Left renal cortex interstitium (tissue), 4 donors: Measurements from ENCODE around the gene CCDC85B. TPM values are rescaled to one million over a fixed set of nuclear protein-coding genes. Genes with fewer than 3 reads are reported as not detected.
"Not testable (repeated sequence)": the region's sequence is repeated elsewhere in the genome, so short reads cannot be mapped to it uniquely, and the experiment has no call there.

Experiments
- DNase-seq, 4 donors: peaks; one replicate each; pipeline ENCODE4 v3.0.0-alpha.2; 2013; ENCODE audit warnings: low read depth in 4 of 4, low spot score in 2 of 4, missing footprints in 1 of 4
- polyA plus RNA-seq, 4 donors: library from polyadenylated mRNA; unstranded; fragments of 120-200 nt; gene quantifications; one replicate each; pipeline ENCODE4 v1.2.1, GENCODE V29; 2013; ENCODE audit not compliant: insufficient read length in 4 of 4

CCDC85B gene
- polyA plus RNA-seq, 4 donors: 7.6 to 19.9 (median 11.7) TPM

DNA sequence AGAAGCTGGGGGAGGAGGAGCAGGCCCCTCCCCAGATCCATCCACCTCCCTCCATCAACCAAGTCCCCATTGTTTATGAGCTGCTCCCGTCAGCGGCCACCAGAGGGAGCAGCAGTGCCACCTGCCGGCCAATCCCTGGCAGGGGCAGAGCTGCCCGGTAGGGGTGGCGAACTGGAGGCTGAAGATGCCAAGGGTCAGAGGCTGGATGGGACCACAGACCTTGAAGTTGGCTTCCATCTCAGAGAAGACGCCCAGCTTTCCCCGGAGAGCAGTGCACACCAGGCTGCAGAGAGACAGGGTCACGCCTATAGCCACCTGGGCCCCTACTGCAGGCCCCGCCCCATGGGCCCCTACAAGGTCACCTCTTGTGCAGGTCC lies 5.8 kb upstream of the CCDC85B start:
- no peak for DNase-seq

DNA sequence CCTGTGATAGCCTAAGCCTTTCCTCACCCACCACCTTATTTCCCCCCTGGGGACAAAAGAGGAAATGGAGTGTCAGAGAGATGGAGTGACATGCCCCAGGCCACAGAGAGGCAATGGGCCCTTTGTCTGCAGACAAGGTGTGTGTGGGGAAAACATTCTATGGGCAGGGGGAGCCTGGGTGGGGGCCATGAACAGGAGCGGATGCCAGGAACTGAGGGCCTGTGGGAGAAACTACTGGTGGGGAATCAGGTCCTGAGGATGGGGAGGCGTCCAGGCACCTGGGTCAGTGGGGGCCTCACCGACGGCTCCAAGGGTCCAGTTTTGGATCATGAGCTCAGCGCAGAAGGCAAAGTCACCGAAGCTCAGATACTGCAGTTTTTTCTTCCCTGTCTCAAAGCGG lies 5.2 kb upstream of the CCDC85B start:
- DNase-seq: no peak

DNA sequence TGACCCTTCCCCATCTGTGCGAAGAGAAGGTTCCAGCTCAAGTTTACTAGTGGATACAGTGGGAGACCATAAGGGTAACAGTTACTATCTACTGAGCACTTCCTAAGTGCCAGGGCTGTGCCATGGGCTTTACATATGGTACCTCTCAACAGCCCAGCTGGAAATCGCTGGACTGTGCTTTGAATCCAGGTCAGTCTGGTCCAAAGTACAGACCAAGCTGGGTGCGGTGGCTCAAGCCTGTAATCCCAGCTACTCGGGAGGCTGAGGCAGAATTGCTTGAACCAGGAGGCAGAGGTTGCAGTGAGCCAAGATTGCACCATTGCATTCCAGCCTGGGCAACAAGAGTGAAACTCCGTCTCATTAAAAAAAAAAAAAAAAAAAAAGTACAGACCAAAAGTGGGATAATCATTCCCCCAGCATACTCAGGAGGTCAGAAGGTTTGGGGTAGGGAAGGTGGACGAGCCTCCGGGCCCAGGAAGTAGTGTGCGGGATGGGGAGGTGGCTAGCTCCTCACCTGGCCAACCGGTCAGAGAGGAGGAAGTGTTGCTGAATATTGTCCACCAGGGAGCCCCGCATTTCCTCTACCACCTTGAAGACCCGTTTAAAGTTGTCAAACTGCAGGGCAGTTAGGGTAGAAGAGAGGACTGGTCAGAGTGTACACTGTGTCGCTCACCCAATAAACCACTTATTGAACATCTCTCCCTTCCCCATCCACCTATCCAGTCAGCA lies 4.5 kb upstream of the CCDC85B start:
- DNase-seq: no peak

DNA sequence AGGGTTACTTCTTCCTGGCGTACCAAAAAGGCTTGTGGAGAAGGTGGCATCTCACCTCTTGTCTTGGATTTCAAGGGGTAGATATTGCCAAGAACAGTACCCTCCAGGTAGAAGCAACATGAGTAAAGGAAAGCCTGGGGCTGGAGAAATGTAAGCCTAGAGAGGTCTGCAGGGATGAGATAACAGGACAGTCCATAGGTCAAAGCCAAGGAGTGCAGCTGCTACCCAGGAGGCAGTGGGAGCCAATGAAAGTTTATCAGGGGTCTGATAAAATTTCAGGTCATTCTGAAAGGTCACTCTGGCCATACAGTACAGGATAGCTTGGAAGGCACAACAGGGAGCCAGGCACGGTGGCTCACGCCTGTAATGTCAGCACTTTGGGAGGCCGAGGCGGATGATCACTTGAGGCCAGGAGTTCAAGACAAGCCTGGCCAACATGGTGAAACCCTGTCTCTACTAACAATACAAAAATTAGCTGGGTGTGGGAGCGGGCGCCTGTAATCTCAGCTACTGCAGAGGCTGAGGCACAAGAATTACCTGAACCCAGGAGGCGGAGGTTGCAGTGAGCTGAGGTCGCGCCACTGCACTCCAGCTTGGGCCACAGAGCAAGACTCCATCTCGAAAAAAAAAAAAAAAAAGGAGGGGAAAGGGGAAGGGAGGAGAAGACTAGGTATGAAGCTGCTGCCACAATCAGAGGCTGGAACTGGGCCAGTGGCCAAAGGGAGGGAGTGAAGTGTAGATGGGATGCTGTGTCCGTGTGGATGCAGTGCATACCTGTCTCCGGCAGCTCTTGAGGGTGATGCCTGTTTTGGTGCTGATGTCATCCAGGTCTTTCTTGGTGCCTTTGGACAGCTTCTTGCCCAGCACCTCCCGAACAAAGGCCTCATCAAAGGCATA lies 3.4 kb upstream of the CCDC85B start:
- DNase-seq: no peak

DNA sequence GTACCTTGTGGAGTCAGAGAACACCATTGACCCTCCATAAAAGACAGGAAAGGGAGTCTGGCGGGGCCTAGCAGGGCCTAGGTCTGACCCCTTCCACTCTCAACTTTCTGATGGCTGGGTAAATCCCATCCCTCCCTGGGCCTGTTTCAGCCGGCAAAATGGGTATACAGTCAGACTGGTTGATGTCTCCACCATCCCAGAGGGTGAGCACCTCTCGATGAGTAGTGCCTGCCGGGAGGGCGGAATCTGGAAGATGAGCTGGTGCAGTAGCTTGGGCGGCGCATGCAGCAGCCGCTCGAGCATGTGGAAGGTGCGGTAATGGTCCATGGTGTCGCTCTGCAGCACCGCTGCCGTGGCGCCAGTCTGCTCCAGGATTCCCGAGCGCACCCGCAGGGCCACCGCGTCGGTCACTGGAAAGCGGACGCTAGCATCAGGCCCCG lies 2.7 kb upstream of the CCDC85B start:
- DNase-seq: no peak

DNA sequence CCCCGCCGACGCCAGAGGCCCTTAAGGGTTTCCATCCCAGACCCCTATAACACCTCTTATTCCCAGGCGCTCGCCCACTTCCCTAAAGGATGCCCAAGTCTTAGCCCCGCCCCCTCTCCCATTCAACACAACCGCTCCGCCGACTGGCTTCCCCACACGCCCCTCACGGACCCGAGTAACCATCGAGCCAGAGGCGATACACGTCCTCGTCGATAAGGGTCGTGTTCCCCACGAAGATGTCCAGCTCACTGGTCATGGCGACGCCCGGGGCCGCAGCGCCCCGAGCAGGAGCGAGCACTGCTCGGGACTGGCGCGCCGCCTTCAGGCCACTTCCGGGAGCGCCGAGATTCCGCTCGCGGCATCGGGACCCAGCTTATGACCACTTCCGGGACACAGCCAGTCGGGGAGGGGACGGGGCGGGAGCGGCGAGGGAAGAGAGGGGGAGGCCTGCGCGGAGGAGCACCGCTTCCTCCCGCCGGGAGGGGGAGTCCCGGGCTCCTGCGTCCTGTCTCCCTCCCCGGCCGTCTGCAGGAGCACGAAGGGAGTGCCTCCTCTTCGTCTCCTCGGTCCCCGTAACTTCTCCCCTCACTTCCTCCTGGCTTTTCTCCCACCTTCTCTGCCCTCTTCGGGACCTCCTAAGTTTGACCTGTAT lies 2.2 kb upstream of the CCDC85B start, which contains the start of gene FIBP:
Gene FIBP, minus strand, starts transcription at position 309 of the 652 bp plus-strand sequence. Its CDS starts 53 bp downstream, at position 256.
- DNase-seq: peak; percentile 86 to 94 (median 92)

DNA sequence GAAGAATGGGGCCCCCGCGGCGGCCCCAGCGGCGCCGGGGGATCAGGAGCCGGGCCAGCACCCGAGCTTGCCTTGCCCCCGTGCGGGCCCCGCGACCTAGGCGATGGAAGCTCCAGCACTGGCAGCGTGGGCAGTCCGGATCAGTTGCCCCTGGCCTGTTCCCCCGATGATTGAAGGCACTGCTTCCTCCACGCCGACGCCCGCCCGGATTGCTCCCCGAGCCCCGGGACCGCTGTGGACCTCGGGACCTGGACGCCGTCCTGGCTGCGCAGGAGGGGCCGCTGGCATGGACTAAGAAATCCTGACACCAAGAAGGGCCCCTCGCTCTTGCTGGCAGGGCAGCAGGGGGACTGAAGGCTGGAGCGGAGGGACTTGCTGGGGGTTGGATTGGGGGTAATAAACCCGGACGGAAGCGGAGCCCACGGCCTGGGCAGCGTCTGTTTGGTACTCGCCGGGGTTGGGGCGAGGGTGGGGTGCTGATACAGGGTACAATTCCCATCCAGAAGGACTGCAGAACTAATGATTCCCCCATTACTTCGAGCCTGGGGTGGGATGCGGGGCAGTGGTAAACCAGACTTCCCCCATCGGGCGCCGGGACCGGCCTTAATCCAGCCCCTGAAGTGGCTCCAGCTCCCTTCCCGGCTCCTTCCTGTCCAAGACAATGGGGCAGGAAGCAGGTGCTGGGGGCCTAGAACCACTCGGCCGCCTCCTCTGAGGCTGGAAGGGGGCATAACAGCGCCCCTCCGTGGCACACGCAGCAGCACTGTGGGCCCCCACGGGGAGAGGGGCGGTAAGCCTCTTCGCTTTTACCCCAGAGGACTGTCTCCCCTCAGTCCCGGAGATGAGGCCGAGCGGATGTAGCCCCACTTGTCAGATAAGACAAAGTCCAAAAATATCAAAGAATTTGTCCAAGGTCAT lies 1.0 kb downstream of the CCDC85B start:
- no peak for DNase-seq

DNA sequence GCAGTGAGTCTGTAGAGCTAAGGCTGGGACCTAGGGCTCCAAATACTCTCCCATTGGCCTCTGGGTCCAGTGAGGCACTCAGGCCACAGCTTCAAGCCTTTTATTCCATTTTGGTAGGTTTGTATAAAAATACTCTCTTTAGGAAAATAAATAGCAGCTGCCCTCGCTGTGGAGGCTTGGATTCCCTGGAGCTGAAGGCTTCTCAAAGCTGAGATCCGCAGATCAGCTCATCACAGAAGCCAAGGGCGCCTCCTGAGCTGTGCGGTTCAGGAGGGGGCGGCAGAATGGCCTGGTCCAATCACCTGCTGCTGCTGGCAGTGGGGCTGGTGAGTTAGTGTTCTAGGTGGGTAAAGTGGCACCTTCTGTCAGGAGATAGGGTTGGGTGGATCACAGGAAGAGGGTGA lies 1.7 kb downstream of the CCDC85B start:
- DNase-seq: not testable (repeated sequence)

DNA sequence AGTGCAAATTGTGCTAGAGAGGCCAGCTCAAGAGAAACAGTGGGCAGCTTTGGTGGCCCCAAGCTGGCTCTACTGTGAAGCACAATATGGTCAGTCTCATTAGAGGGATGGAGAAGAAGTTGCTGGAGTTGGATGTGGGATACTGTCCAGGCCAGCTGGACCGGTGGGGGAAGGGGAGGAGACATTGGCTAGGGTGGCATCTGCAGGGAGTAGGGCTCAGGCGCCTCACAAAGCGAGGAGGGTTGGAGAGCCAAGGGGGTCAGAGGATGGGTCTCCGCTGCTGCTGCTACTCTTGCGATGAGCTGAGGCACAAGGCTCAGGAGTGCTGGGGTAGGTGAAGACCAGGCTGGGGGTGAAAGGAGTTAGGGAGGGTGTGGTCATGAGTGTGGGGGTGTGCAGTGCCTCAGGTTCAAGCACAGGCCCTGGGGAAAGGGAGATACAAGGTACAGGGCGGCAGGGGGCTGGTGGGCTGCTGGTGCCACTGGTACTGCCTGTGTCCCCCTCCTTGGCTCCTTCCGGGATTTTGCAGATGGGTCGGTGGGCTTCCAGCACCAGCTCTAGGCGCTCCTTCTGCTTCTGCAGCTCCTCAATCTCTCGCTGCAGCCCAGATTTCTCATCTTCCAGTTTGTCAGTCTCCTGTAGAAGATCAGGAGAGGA lies 2.3 kb downstream of the CCDC85B start:
- no peak for DNase-seq

DNA sequence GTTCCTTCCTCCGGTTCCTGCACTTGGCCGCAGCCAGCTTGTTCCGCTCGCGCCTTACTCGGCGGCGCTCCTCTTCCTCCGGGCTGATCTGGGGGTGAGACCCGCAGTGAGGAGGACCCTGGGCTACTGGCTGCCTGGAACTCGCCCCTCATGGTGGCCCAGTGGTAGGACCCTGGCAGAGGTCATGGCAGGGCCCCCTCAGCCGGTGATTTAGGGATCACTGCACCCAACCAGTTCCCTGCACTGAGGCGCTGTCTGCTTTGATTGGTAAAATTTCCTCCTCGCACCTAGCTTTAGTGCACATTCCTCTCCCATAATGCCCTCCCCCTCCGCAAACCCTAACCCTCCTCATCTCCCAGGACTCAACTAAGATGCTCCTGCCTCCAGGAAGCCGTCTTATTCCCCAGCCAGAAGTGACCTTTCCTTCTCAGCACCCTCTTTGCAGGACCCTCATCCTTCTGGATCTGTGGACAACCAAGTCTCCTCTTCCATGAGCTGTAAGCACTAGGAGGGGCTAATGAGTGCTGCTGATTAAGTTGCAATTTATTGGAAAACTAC lies 3.6 kb downstream of the CCDC85B start:
- DNase-seq: no peak

DNA sequence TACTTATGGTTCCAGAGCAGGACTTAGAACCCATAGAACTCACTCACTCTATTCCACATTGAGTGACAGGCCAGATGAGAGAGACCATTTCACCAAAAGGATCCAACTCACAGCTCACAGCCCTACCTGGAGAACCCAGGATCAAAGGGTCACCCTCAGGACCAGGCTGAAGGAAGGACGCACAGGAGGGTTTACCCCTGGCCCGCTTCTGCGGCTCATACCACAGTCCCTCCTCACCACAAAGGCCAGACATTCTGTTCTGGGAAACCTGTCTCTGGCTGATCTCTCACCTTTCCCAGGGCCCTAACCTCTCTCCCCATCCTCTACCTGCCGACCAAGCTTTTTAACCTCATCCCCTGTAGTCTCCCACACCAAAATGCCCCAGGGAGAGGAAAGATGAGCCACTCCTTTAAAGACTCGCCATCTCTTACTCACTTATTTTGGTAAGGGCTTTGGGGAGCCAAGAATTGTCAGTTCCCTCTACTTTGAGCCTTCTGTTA lies 5.1 kb downstream of the CCDC85B start:
- DNase-seq: no peak

DNA sequence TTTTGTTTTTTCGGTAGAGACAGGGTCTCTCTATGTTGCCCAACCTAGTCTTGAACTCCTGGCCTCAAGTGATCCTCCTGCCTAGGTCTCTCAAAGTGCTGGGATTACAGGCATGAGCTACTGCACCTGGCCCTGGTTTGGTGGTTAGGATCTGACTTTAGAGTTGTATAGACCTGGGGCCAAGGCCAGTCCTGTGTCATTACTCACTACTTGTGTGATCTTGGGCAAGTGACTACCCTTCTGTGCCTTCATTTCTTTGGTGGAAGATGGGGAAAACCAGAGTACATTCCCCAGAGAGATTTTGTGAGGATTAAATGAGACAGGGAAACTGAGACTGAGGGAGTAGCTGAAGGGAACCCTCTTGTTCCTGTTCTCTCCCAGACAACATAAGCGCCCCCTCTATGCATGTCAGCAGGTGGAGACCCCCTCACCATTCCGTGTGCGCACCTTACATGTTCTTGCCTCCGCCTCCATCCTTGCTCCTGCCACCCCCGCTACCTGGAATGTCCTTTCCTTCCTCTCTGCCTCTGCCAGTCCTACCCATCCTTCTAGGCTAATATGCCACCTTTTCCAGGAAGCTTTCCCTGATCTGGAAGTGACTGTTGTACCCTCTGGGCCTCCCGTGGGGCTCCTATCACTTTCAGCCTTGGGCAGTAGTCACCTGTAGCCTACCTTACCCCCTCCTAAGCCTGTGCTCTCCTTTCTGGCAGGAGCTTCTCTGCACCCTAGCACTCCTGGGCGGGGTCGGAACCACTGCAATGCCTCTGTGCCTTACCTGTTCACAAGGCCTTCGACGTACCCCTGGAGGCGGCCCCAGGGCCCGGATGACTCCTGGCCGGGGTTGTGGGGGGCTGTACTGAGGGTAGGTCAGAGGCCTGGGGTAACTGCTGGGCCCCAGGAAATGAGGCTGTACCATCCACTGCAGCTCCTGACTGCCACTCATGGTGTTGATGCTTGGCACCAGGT lies 5.8 kb downstream of the CCDC85B start:
- no peak for DNase-seq

DNA sequence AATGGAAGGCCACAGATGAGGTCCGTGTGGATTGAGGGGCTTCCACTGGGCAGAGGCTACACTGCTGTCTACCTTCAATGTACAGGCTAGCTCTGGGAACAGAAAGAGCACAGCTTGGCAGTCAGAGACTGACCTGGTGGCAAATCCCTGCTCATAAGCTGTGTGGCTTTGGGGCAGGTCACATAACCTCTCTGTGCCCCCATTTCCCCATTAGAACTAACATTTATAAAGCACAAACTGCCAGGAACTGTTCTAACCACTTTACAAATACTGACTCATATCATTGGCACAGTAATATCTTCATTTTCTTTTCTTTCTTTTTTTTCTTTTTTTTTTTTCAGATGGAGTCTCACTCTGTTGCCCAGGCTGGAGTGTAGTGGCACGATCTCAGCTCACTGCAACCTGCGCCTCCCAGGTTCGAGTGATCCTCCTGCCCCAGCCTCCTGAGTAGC lies 6.6 kb downstream of the CCDC85B start:
- no peak for DNase-seq

DNA sequence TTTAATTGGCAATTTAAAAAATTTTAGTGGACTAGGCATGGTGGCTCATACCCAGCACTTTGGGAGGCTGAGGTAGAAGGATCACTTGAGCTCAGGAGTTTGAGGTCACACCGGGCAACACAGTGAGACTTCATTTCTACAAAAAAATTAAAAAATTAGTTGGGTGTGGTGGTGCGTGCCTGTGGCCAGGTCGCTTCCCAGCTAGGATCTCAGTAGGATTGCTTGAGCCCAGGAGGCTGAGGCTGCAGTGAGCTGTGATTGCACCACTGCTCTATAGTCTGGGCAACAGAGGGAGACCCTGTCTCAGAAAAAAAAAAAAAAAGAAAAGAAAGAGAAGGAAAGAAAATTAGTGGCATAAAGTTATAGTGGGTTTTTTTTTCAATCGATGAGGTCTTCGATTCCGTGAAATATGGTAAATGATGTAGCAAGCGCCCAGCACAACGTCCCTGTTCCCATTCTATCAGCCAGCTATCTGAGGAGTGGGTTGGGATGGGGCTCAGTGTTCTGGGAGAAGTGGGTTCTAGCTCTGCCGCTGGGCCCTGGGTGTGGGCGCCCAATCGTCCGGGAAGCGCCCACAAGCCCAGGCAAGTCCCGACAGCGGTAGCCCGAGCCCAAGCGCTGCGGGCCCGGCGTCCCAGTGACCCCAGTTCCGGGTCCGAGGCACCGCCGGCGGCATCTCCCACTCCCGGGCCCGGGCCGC lies 8.3 kb downstream of the CCDC85B start:
- DNase-seq: no peak

DNA sequence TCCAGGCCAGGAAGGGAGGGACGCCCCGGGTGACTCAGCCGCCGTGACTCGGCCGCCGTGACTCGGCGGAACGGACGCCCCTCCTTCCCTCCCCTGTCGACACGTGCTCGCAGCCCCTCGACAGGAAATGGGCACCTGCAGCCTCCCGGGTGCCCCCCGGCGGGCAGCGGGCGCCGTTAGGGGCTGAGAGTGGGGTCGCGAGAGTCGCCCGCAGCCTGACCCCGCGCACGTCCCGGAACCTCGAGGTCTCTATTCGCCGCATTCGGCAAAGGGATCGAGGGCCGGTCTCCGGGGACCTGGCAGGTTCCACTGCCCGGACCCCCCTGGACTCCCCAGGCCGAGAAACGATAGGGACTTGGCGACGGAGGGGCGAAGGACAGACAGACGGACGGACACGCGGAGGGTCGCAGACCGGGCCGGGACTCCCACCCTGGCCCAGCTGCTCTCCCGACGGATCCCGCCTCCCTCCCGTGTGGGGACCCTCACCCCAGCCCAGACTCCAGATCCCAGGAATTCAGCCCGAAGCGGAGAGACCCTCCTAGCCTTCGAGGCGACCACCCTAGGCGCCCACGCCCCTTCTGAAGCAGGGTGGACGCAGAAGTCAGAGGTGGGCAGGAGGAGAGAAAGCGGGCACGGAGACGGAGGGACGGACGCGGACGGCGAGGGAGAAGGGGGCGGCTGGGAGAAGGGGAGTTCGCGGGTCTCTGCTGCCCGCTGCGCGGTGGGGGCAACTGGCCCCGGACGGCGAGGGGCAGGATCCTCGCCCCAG lies 9.1 kb downstream of the CCDC85B start:
- no peak for DNase-seq

DNA sequence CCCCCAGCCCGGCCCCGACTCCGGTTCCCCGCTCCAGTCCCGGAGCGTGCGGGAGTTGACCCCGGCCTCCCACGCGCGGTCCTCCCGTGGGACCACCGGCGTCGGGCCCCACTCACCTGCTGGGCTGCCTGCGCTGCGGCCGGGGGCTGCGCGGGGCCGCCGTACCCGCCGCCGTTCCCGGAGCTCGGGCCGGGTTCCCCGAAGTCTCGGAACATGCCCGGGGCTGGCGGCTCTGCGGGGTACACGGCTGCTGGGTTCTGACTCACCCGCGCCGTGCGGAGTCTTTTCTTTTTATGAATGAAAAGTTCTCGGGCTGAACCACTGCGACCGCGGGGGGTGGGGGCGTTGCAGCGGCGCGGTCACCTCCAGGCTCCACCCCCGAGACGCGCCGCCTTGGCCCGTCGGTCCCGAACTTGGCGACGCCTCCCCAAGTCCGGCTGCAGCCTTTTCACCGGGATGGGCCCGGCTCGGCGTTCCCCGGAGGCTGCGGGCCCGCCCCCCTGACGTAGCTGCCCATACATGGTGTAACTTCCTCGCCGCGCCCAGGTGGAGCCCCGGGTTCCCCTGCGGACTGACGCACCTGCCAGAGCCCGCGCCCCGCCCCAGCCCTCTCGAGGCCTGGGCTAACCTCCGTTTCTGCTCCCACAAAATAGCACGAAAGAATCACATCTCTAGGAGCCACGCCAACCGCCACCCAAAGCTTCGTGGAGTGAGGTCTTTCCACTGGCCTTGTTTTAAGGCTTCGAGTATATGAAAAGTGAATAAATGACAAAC lies 9.8 kb downstream of the CCDC85B start, which contains the start of gene FOSL1:
Gene FOSL1, minus strand, starts transcription at position 264 of the 774 bp plus-strand sequence. Its CDS starts 49 bp downstream, at position 215.
- DNase-seq: peak in 1 of 4 donors; percentile 32
